Measurements from ENCODE around the gene NABP1. TPM values are rescaled to one million over a fixed set of nuclear protein-coding genes. Genes with fewer than 3 reads are reported as not detected.

NABP1 gene
- total RNA-seq, 4 donors from 2014 or later: 11.4 to 26.6 (median 22.2) TPM

GRCh38 chr2:191693166-191693565 lies 15.2 kb downstream of the NABP1 start:
- TF ChIP-seq EP300 (IDR thresholded peaks at IDR 0.05) (no peak), CTCF (IDR thresholded peaks at IDR 0.05) (no peak), POLR2A (IDR thresholded peaks at IDR 0.05) (no peak)
- WGBS, 2 donors: 75 to 83% methylated on average over 2 of the region's 2 CpGs

GRCh38 chr2:191693778-191694177 lies 15.8 kb downstream of the NABP1 start:
- no peak for DNase-seq (ENCODE audit: low spot score in 2 of 2)
- no peak overlapping the region for H3K4me3 ChIP-seq
- H3K27ac ChIP-seq: no peak overlapping the region
- H3K4me1 ChIP-seq: peaks cover 0 to 14% (median 7%) of the 10 kb centered on the region in 4 donors
- no peaks in the 10 kb centered on the region for H3K9me3 ChIP-seq
- TF ChIP-seq POLR2A (IDR thresholded peaks at IDR 0.05): no peak
- TF ChIP-seq EP300 (IDR thresholded peaks at IDR 0.05): no peak
- TF ChIP-seq CTCF (IDR thresholded peaks at IDR 0.05): no peak
- H3K36me3 ChIP-seq: no peaks in the 10 kb centered on the region
- 92 to 94% methylated on average over 1 of the region's 1 CpG for WGBS, 2 donors
- H3K27me3 ChIP-seq: no peaks in the 10 kb centered on the region

More at GRCh38 chr2:191693166-191693565, 15.2 kb downstream of the NABP1 start:
- Histone ChIP-seq H3K4me1 (peaks cover 0 to 14% (median 7%) of the 10 kb centered on the region in 4 donors), H3K4me3 (no peak overlapping the region), H3K27ac (no peak overlapping the region), H3K36me3 (no peaks in the 10 kb centered on the region), H3K27me3 (no peaks in the 10 kb centered on the region), H3K9me3 (no peaks in the 10 kb centered on the region)
- DNase-seq (ENCODE audit: low spot score in 2 of 2): no peak

DNA sequence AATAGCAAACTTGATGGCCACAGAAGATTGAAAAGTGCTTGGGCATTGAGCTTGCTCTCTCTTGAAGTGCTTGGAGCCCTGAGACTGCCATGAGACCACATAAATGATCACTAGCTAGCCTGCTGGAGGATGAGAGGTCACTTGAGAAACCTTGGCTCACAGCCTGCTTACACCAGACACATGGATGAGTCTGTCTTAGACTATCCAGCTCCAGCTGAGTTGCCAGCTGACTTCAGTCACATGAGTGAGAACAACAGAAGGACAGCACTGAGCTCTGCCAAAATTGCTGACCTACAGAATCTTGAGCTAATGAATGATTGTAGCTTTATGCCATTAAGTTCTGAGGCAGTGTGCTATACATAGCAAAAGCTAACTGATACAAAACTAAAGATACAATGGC lies 18.1 kb downstream of the NABP1 start:
- peak in 1 of 2 donors; percentile 63 for DNase-seq (ENCODE audit: low spot score in 2 of 2)
- Histone ChIP-seq H3K4me1 (peaks cover 0 to 7% (median 2%) of the 10 kb centered on the region in 4 donors), H3K9me3 (no peaks in the 10 kb centered on the region), H3K27me3 (no peaks in the 10 kb centered on the region), H3K4me3 (no peak overlapping the region), H3K27ac (no peak overlapping the region), H3K36me3 (no peaks in the 10 kb centered on the region)
- TF ChIP-seq EP300 (IDR thresholded peaks at IDR 0.05) (peak in 1 of 2 donors; percentile 59), POLR2A (IDR thresholded peaks at IDR 0.05) (no peak)

- H3K27me3 ChIP-seq: no peaks in the 10 kb centered on the region
- H3K4me1 ChIP-seq: no peaks in the 10 kb centered on the region
- DNase-seq (ENCODE audit: low spot score in 2 of 2): no peak
- no peak overlapping the region for H3K27ac ChIP-seq
- H3K36me3 ChIP-seq: no peaks in the 10 kb centered on the region
- no peaks in the 10 kb centered on the region for H3K9me3 ChIP-seq
- H3K4me3 ChIP-seq: no peak overlapping the region
- TF ChIP-seq POLR2A (IDR thresholded peaks at IDR 0.05) (no peak), EP300 (IDR thresholded peaks at IDR 0.05) (no peak), CTCF (IDR thresholded peaks at IDR 0.05) (no peak)
Measured at GRCh38 chr2:191696966-191697365, 19.0 kb downstream of the NABP1 start.

DNA sequence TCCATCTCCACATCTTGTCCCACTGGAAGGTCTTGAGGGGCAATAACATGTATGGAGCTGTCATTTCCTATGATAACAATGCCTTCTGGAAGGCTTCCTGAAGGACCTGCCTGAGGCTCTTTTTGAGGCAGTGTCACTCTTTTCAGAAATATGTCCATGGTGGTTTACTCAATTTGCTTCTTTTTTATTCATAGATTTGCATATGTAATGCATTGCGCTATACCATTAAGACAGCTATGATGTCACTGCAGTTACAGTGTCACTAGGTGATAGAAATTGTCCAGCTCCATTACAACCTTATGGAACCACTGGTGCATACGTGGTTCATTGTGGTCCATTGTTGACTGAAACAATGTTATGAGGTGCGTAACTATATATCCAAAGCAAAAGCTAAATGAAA lies 19.9 kb downstream of the NABP1 start:
- Histone ChIP-seq H3K36me3 (no peaks in the 10 kb centered on the region), H3K4me1 (no peaks in the 10 kb centered on the region), H3K27me3 (no peaks in the 10 kb centered on the region), H3K4me3 (no peak overlapping the region), H3K27ac (no peak overlapping the region), H3K9me3 (no peaks in the 10 kb centered on the region)
- 90 to 96% methylated on average over 3 of the region's 3 CpGs for WGBS, 2 donors
- TF ChIP-seq CTCF (IDR thresholded peaks at IDR 0.05): no peak
- TF ChIP-seq EP300 (IDR thresholded peaks at IDR 0.05): no peak
- no peak for TF ChIP-seq POLR2A (IDR thresholded peaks at IDR 0.05)
- DNase-seq (ENCODE audit: low spot score in 2 of 2): no peak

Data from tibial nerve (tissue), 4 donors.